Measurements from ENCODE around the gene INAFM2. TPM values are rescaled to one million over a fixed set of nuclear protein-coding genes. Genes with fewer than 3 reads are reported as not detected.

The INAFM2 gene
- total and polyA plus RNA-seq, 2 experiments from 2014 or later, result 18.1 to 32.7 TPM

GRCh38 chr15:40328176-40328575, 4.7 kb downstream of the INAFM2 start:
- H3F3A ChIP-seq (replicated peaks; ENCODE audit: low read depth), result peaks cover 13% of the 10 kb centered on the region; the same call in 1 of the 2 replicates
- H3K4me1 Mint-ChIP-seq, result peaks cover 52% of the 10 kb centered on the region
- H3K4me3 ChIP-seq, result peak overlapping the region; percentile 34
- H3K4me3 Mint-ChIP-seq, result peak overlapping the region; percentile 62
- peak overlapping the region; percentile 19 for H3K27ac Mint-ChIP-seq
- peaks cover 21% of the 10 kb centered on the region for H3K79me2 ChIP-seq (replicated peaks; ENCODE audit: insufficient read depth)
- H3K27ac ChIP-seq (ENCODE audit: low read depth), result peak overlapping the region; percentile 33; the same call in 1 of the 2 replicates
- peaks cover 24% of the 10 kb centered on the region for H3K36me3 Mint-ChIP-seq (ENCODE audit: low read depth)
- H3K27me3 Mint-ChIP-seq (ENCODE audit: insufficient read depth, low read depth, poor library complexity), result peaks cover 15% of the 10 kb centered on the region
- no peaks in the 10 kb centered on the region for H3K9me3 Mint-ChIP-seq
- H3K27me3 ChIP-seq (ENCODE audit: insufficient read depth), result peaks cover 14% of the 10 kb centered on the region
- peaks cover 10% of the 10 kb centered on the region for H4K20me1 ChIP-seq (replicated peaks; ENCODE audit: insufficient read depth)
- DNase-seq (ENCODE audit: low spot score), result peak; percentile 35
- peaks cover 50% of the 10 kb centered on the region for H3K4me1 ChIP-seq (ENCODE audit: insufficient read depth)
- H2AFZ ChIP-seq, result no peak overlapping the region
- ATAC-seq, result no peak
- TF ChIP-seq EZH2 (IDR thresholded peaks at IDR 0.05; ENCODE audit: low read depth, unreplicated experiment), result no peak
- no peak for TF ChIP-seq ETS1 (IDR thresholded peaks at IDR 0.05)
- no peak for TF ChIP-seq NANOG (IDR thresholded peaks at IDR 0.05; ENCODE audit: borderline replicate concordance)
- no peak for TF ChIP-seq JUNB (IDR thresholded peaks at IDR 0.05; ENCODE audit: unreplicated experiment)
- TF ChIP-seq POLR2AphosphoS5 (IDR thresholded peaks at IDR 0.05; ENCODE audit: low read depth), result no peak
- TF ChIP-seq CREB1 (CRISPR knock-in tag; IDR thresholded peaks at IDR 0.05; ENCODE audit: low read depth), result no peak
- TF ChIP-seq EZH2phosphoT487 (IDR thresholded peaks at IDR 0.05; ENCODE audit: unreplicated experiment), result no peak
- no peak for TF ChIP-seq ZNF462 (CRISPR knock-in tag; IDR thresholded peaks at IDR 0.05)
- TF ChIP-seq ZNF331 (CRISPR knock-in tag; IDR thresholded peaks at IDR 0.05; ENCODE audit: low read depth), result no peak
- TF ChIP-seq REST (IDR thresholded peaks at IDR 0.05; ENCODE audit: unreplicated experiment), result no peak
- TF ChIP-seq STAT1 (IDR thresholded peaks at IDR 0.05; ENCODE audit: unreplicated experiment), result no peak
- TF ChIP-seq ZNF114 (CRISPR knock-in tag; IDR thresholded peaks at IDR 0.05), result no peak
- TF ChIP-seq CTCF (conservative IDR thresholded peaks at IDR 0.05; ENCODE audit: low read depth in 2 of 2), result no peak
- H3K9me2 ChIP-seq (ENCODE audit: insufficient read depth), result 0 out of 2 replicates have a peak, but pooled peaks cover 2% of the 10 kb centered on the region
- peak overlapping the region; percentile 89 for H3K4me2 ChIP-seq
- H3K36me3 ChIP-seq (ENCODE audit: insufficient read depth), result no peaks in the 10 kb centered on the region

Measured in GM23338 (cell line).